ENCODE data around the gene HMX3.

DNA sequence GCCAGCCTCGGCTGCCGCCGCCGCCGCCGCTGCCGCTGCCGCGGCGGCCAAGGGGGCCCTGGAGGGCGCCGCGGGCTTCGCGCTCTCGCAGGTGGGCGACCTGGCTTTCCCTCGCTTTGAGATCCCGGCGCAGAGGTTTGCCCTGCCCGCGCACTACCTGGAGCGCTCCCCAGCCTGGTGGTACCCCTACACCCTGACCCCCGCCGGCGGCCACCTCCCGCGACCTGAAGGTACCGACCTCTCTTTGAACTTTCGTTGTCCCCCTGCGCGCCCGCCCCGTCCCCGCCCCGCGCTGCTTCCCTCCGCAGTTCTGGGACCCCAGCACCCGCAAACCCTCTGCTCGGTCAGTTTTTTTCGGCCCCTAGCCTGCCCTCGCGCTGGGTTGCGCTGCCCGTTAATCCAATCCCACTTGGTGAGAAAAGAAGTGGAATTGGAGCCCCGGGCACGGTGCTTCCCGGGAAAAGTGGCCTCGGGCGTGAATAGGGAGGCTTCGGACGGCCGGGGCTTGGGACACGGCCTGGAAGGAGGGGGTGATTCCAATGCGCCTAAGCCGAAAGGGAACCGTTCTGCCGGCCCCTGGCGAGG lies 543 bp downstream of the HMX3 start:
- TF ChIP-seq, protein P1, sequence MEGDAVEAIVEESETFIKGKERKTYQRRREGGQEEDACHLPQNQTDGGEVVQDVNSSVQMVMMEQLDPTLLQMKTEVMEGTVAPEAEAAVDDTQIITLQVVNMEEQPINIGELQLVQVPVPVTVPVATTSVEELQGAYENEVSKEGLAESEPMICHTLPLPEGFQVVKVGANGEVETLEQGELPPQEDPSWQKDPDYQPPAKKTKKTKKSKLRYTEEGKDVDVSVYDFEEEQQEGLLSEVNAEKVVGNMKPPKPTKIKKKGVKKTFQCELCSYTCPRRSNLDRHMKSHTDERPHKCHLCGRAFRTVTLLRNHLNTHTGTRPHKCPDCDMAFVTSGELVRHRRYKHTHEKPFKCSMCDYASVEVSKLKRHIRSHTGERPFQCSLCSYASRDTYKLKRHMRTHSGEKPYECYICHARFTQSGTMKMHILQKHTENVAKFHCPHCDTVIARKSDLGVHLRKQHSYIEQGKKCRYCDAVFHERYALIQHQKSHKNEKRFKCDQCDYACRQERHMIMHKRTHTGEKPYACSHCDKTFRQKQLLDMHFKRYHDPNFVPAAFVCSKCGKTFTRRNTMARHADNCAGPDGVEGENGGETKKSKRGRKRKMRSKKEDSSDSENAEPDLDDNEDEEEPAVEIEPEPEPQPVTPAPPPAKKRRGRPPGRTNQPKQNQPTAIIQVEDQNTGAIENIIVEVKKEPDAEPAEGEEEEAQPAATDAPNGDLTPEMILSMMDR (IDR thresholded peaks at IDR 0.05; ENCODE audit: borderline replicate concordance, extremely low read depth, low read length, poor library complexity, severe bottlenecking) = no peak
- TF ChIP-seq EZH2 (IDR thresholded peaks at IDR 0.05; ENCODE audit: borderline replicate concordance, low read depth, low read length, severe bottlenecking) = no peak

Measured in DND-41 (cell line).